Naive thymus-derived CD4-positive, alpha-beta T cell (primary cell): ENCODE measurements around the gene SH3D19. TPM values are rescaled to one million over a fixed set of nuclear protein-coding genes. Genes with fewer than 3 reads are reported as not detected.
"Not testable (repeated sequence)": the region's sequence is repeated elsewhere in the genome, so short reads cannot be mapped to it uniquely, and the experiment has no call there.

Experiments used
- ATAC-seq: fragments of 150-1000 bp; cut with Tn5 transposase; 2 replicates; pipeline ENCODE4 v1.10.0; 2021; ENCODE audit warnings: mild to moderate bottlenecking, moderate library complexity
- CTCF ChIA-PET: fragments of 350-600 bp; sonication (Branson Sonifier 250); formaldehyde crosslinking; loops from one replicate; lab custom pipeline; 2021; ENCODE audit warnings: antibody characterized with exemption; lab: Charles Lee
- POLR2A ChIA-PET: fragments of 350-600 bp; sonication (Branson Sonifier 250); formaldehyde crosslinking; loops from one replicate; lab custom pipeline; 2021; ENCODE audit warnings: antibody characterized with exemption, inconsistent platforms; lab: Charles Lee
- DNase-seq, 9 donors: peaks; one replicate each; pipeline versions ENCODE4 v3.0.0 to v3.0.0-alpha.2; 2020 to 2022; ENCODE audit warnings: mixed read lengths in 1 of 9
- H3K27ac ChIP-seq: one replicate; pipeline ENCODE4 v1.7.0; 2013; ENCODE audit warnings: mild to moderate bottlenecking, low read depth, low read length, moderate library complexity
- H3K27me3 ChIP-seq, 2 donors: one replicate each; pipeline ENCODE4 v1.7.0; 2013; ENCODE audit warnings: low read length in 2 of 2, mild to moderate bottlenecking in 2 of 2, moderate library complexity in 2 of 2; ENCODE audit not compliant: control insufficient read depth in 2 of 2, insufficient read depth in 2 of 2
- H3K36me3 ChIP-seq, 3 experiments: 1 replicate in 2 of 3; 2 replicates in 1 of 3; pipeline ENCODE4 v1.7.0; 2013; ENCODE audit warnings: low read length in 3 of 3, mild to moderate bottlenecking in 3 of 3, moderate library complexity in 1 of 3; ENCODE audit not compliant: insufficient read depth in 3 of 3, control insufficient read depth in 2 of 3
- H3K4me1 ChIP-seq, 2 donors: one replicate each; pipeline ENCODE4 v1.7.0; 2013; ENCODE audit warnings: low read length in 2 of 2, mild to moderate bottlenecking in 2 of 2, moderate library complexity in 1 of 2; ENCODE audit not compliant: control insufficient read depth in 2 of 2, insufficient read depth in 2 of 2
- H3K4me3 ChIP-seq: 2 replicates; pipeline ENCODE4 v1.7.0; 2013; ENCODE audit warnings: mild to moderate bottlenecking, low read length
- H3K9me3 ChIP-seq, 3 experiments: 1 replicate in 2 of 3; 2 replicates in 1 of 3; pipeline ENCODE4 v1.7.0; 2013; ENCODE audit warnings: low read length in 3 of 3; ENCODE audit not compliant: control insufficient read depth in 2 of 3
- H3K27ac Mint-ChIP-seq, 9 donors: one replicate each; pipeline ENCODE4 v1.8.0; 2020 to 2022; ENCODE audit warnings: mixed read lengths in 9 of 9, mild to moderate bottlenecking in 8 of 9, moderate library complexity in 5 of 9, inconsistent platforms in 2 of 9
- H3K27me3 Mint-ChIP-seq, 5 donors: one replicate each; pipeline ENCODE4 v1.8.0; 2021 to 2022; ENCODE audit warnings: mixed read lengths in 5 of 5, mild to moderate bottlenecking in 1 of 5
- H3K36me3 Mint-ChIP-seq, 5 donors: one replicate each; pipeline ENCODE4 v1.8.0; 2020 to 2022; ENCODE audit warnings: mixed read lengths in 5 of 5, mild to moderate bottlenecking in 3 of 5, inconsistent platforms in 1 of 5
- H3K4me1 Mint-ChIP-seq, 7 donors: one replicate each; pipeline ENCODE4 v1.8.0; 2020 to 2022; ENCODE audit warnings: mixed read lengths in 7 of 7, mild to moderate bottlenecking in 3 of 7, inconsistent platforms in 1 of 7
- H3K4me3 Mint-ChIP-seq, 10 donors: one replicate each; pipeline ENCODE4 v1.8.0; 2020 to 2022; ENCODE audit warnings: mild to moderate bottlenecking in 10 of 10, mixed read lengths in 10 of 10, moderate library complexity in 6 of 10, inconsistent platforms in 2 of 10
- H3K9me3 Mint-ChIP-seq, 11 donors: one replicate each; pipeline ENCODE4 v1.8.0; 2020 to 2022; ENCODE audit warnings: mixed read lengths in 11 of 11, mild to moderate bottlenecking in 4 of 11, inconsistent platforms in 1 of 11, moderate library complexity in 1 of 11
- intact Hi-C, 2 donors: fragments of 100-400 bp; cut with micrococcal nuclease; formaldehyde crosslinking; loops; one replicate each; pipeline ENCODE4 v1.15.1; 2023
- polyA plus RNA-seq, 2 donors: library from polyadenylated mRNA; unstranded; fragments of 300-500 nt; fragmentation: Illumina TruSeq; gene quantifications; one replicate each; pipeline ENCODE4 v1.2.3, GENCODE V29; 2021
- total RNA-seq, 6 experiments: library from RNA in 5 of 6; stranded (reverse) in 5 of 6; gene quantifications; 1 replicate in 5 of 6; 2 replicates in 1 of 6; pipeline ENCODE4 v1.2.3 and lab custom pipeline; 2021 to 2026

The SH3D19 gene
- total and polyA plus RNA-seq, 7 experiments from 2014 or later, result 0.66 to 1.8 (median 1.0) TPM; not detected in 2

DNA sequence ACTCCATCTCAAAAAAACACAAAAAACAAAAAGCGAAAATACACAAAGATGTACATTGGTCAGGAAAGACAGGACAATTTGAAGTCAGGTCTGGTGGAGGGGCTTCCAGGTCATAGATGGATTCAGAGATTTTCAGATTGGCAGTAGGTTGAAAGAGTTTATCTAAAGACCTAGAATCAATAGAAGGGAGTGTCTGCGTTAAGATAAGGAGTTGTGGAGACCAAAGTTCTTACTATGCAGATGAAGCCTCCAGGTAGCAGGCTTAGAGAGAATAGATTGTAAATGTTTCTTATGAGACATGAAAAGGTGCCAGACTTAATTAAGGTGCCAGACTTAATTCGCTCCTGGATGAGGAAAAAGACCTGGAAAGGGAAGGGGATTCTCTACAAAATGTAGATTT lies 232.9 kb downstream of the SH3D19 start:
- Histone ChIP-seq H3K27ac (no peak overlapping the region), H3K4me3 (no peak overlapping the region), H3K36me3 (no peaks in the 10 kb centered on the region), H3K9me3 (no peaks in the 10 kb centered on the region), H3K4me1 (no peaks in the 10 kb centered on the region), H3K27me3 (no peaks in the 10 kb centered on the region)
- intact Hi-C loops, result no loop called here
- no peaks in the 10 kb centered on the region for H3K9me3 Mint-ChIP-seq
- H3K27me3 Mint-ChIP-seq, result peaks cover 0 to 5% (median 0%) of the 10 kb centered on the region in 5 donors
- peaks cover 0 to 8% (median 0%) of the 10 kb centered on the region in 7 donors for H3K4me1 Mint-ChIP-seq
- DNase-seq, result no peak
- ATAC-seq, result no peak
- ChIA-PET CTCF (no interaction called here), POLR2A (no interaction called here)
- no peak overlapping the region for H3K4me3 Mint-ChIP-seq
- H3K36me3 Mint-ChIP-seq, result no peaks in the 10 kb centered on the region
- no peak overlapping the region for H3K27ac Mint-ChIP-seq

DNA sequence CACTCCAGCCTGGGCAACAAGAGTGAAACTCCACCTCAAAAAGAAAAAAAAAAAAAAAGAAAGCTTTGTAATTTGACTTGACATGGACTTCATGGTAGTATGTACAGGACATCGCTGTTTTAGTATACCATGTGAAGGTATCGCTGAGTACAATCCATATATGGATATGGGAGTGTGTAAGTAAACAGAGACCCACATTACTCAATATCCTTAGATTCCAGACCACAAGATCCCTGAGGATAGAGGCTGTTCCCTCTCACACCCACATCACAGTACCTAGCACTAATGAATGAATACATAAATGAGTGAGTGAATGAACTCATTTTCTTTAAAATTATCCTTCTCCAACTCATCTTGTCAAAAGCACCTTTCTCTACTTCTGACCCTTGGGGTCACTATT lies 234.4 kb downstream of the SH3D19 start:
- CTCF ChIA-PET, result no interaction called here
- no peak overlapping the region for H3K4me3 ChIP-seq
- intact Hi-C loops, result no loop called here
- H3K36me3 ChIP-seq, result no peaks in the 10 kb centered on the region
- Mint-ChIP-seq H3K9me3 (no peaks in the 10 kb centered on the region), H3K4me3 (no peak overlapping the region), H3K36me3 (no peaks in the 10 kb centered on the region), H3K27ac (no peak overlapping the region), H3K4me1 (peaks cover 0 to 8% (median 0%) of the 10 kb centered on the region in 7 donors), H3K27me3 (peaks cover 0 to 5% (median 0%) of the 10 kb centered on the region in 5 donors)
- ATAC-seq (no peak), DNase-seq (no peak)
- no peaks in the 10 kb centered on the region for H3K9me3 ChIP-seq
- no peaks in the 10 kb centered on the region for H3K27me3 ChIP-seq
- POLR2A ChIA-PET, result no interaction called here
- no peak overlapping the region for H3K27ac ChIP-seq
- H3K4me1 ChIP-seq, result no peaks in the 10 kb centered on the region

DNA sequence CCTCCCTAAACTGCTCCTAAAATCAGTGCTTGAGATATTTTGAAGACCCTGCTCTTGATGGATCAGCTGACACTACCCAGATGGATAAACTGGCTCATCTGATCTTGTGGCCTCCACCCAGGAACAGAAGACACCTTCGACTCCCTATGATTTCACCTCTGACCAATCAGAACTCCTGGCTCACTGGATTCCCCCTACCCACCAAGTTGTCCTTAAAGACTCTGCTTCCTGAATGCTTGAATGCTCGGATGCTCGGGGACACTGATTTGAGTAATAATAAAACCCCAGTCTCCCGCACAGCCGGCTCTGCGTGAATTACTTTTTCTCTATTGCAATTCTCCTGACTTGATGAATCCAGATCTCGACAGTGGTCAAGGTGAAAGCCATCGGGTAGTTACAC lies 237.9 kb downstream of the SH3D19 start:
- Mint-ChIP-seq H3K27me3 (peaks cover 0 to 5% (median 0%) of the 10 kb centered on the region in 5 donors), H3K36me3 (no peaks in the 10 kb centered on the region), H3K9me3 (no peaks in the 10 kb centered on the region), H3K27ac (no peak overlapping the region), H3K4me3 (no peak overlapping the region), H3K4me1 (no peaks in the 10 kb centered on the region)
- DNase-seq, result no peak
- ChIA-PET POLR2A (no interaction called here), CTCF (no interaction called here)
- Histone ChIP-seq H3K9me3 (no peaks in the 10 kb centered on the region), H3K36me3 (no peaks in the 10 kb centered on the region), H3K27ac (no peak overlapping the region), H3K4me3 (no peak overlapping the region), H3K4me1 (no peaks in the 10 kb centered on the region), H3K27me3 (no peaks in the 10 kb centered on the region)
- no peak for ATAC-seq
- intact Hi-C loops, result no loop called here

DNA sequence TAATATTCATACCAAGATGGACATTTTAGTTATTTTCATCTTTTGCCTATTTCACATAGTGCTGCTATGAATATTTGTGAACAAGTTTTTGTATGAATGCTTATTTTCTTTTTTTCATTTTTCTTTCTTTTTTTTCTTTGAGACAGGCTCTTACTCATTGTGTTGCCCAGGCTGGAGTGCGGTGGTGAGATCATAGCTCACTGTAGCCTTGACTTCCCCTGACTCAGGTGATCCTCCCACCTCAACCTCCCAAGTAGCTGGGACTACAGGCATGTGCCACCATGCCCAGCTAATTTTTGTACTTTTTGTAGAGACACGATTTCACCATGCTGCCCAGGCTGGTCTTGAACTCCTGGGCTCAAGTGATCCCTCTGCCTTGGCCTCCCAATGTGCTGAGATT lies 247.4 kb downstream of the SH3D19 start:
- H3K4me1 Mint-ChIP-seq, H3K4me3 ChIP-seq, ATAC-seq, H3K27ac ChIP-seq, CTCF ChIA-PET, intact Hi-C loops, H3K36me3 ChIP-seq, H3K27me3 Mint-ChIP-seq, H3K27ac Mint-ChIP-seq, H3K27me3 ChIP-seq, POLR2A ChIA-PET, H3K9me3 Mint-ChIP-seq, H3K4me1 ChIP-seq, H3K4me3 Mint-ChIP-seq, H3K36me3 Mint-ChIP-seq, H3K9me3 ChIP-seq, DNase-seq: not testable (repeated sequence)

DNA sequence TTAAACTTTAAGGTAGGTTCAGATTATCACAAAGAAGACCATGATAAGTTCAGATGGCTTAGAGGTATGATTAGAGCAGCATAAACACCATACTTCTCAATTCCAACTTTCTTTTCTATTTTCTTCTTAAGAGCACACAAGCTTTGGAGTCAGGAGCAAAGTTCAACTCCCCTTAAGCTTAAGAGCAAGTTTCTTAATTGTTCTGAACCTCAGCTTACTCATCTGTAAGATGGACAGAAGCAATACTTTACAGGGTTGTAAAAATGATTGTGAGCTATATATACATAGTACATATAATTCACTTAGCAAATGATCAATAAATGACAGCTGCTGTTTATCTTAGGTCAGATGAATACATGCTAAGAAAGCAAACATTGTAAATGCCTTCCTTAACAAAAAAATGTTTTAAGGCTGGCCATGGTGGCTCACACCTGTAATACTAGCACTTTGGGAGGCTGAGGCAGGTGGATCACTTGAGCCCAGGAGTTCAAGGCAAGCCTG lies 250.9 kb downstream of the SH3D19 start:
- CTCF ChIA-PET, result no interaction called here
- no peaks in the 10 kb centered on the region for H3K36me3 Mint-ChIP-seq
- ATAC-seq, result no peak
- peaks cover 0 to 5% (median 0%) of the 10 kb centered on the region in 7 donors for H3K4me1 Mint-ChIP-seq
- intact Hi-C loops, result no loop called here
- H3K27ac Mint-ChIP-seq, result no peak overlapping the region
- no peaks in the 10 kb centered on the region for H3K4me1 ChIP-seq
- peaks cover 0 to 6% (median 4%) of the 10 kb centered on the region in 5 donors for H3K27me3 Mint-ChIP-seq
- POLR2A ChIA-PET, result no interaction called here
- no peaks in the 10 kb centered on the region for H3K36me3 ChIP-seq
- no peaks in the 10 kb centered on the region for H3K9me3 ChIP-seq
- H3K4me3 Mint-ChIP-seq, result no peak overlapping the region
- no peak overlapping the region for H3K4me3 ChIP-seq
- no peaks in the 10 kb centered on the region for H3K27me3 ChIP-seq
- H3K9me3 Mint-ChIP-seq, result peaks cover 0 to 2% (median 0%) of the 10 kb centered on the region in 11 donors
- H3K27ac ChIP-seq, result no peak overlapping the region
- no peak for DNase-seq

Other genes starting within 250 kb of the SH3D19 start
- 1,000 to 10,000 TPM; 1,723 to 5,358 (median 3,483) TPM for gene RPS3A, start 226.0 kb downstream of the SH3D19 start, total RNA-seq
- gene RPS3A, start 226.0 kb downstream of the SH3D19 start, polyA plus RNA-seq, result 1,000 to 10,000 TPM; 4,368 to 6,596 TPM
- not detected for gene PRSS48, start 48.4 kb downstream of the SH3D19 start, total RNA-seq
- not detected for gene PRSS48, start 48.4 kb downstream of the SH3D19 start, polyA plus RNA-seq
- 1 to 10 TPM in 4 of 5 experiments, under 1 TPM in 1; 0.05 to 2.7 (median 1.9) TPM for gene FHIP1A, start 83.6 kb upstream of the SH3D19 start, total RNA-seq
- not detected for gene FHIP1A, start 83.6 kb upstream of the SH3D19 start, polyA plus RNA-seq